AG04450 (cell line): ENCODE data around the gene VCAN. TPM values are rescaled to one million over a fixed set of nuclear protein-coding genes. Genes with fewer than 3 reads are reported as not detected.

Source experiments
- CTCF ChIA-PET: fragments of 300-600, 350-600 bp; formaldehyde crosslinking; extraction: SDS; loops from one replicate; lab custom pipeline; 2022; ENCODE audit warnings: antibody characterized with exemption, inconsistent platforms; lab: Charles Lee
- POLR2A ChIA-PET: fragments of 350-600 bp; formaldehyde crosslinking; extraction: SDS; loops from one replicate; lab custom pipeline; 2021; ENCODE audit warnings: antibody characterized with exemption, inconsistent platforms; lab: Yijun Ruan, JAX
- DNase-seq: peaks from one replicate; pipeline ENCODE4 v3.0.0-alpha.2; 2011; ENCODE audit warnings: low read depth, low spot score
- H3K27ac ChIP-seq: one replicate; pipeline ENCODE4 v1.5.1; 2012; ENCODE audit warnings: low read depth, low read length, control low read depth
- H3K27me3 ChIP-seq: one replicate; pipeline ENCODE4 v1.6.0; 2012; ENCODE audit warnings: low read length; ENCODE audit not compliant: control insufficient read depth, insufficient read depth
- H3K4me3 ChIP-seq: 2 replicates; pipeline ENCODE4 v1.5.1; 2011; ENCODE audit warnings: mild to moderate bottlenecking, low read depth, low read length, control low read depth
- H3K9me3 ChIP-seq: 2 replicates; pipeline ENCODE4 v1.5.1; 2012; ENCODE audit warnings: low read length; ENCODE audit not compliant: control insufficient read depth, insufficient read depth
- CTCF ChIP-seq: IDR thresholded peaks from 2 replicates; pipeline ENCODE4 v1.5.1; 2011; ENCODE audit warnings: low read depth, low read length, control low read depth, inconsistent platforms
- polyA plus RNA-seq: library from polyadenylated mRNA; depleted of rRNA; stranded (reverse); fragments of >200 nt; gene quantifications from 2 replicates; pipeline ENCODE4 v1.2.3, GENCODE V29; 2011

Gene VCAN
- polyA plus RNA-seq, 1 experiment: 171 TPM

GRCh38 chr5:83464261-83464660 is 7.3 kb upstream of the VCAN start:
- Histone ChIP-seq H3K4me3 (no peak overlapping the region), H3K27me3 (peaks cover 5% of the 10 kb centered on the region), H3K27ac (no peak overlapping the region), H3K9me3 (no peaks in the 10 kb centered on the region)
- ChIA-PET CTCF (interaction anchor here (0.6 kb wide), 1 partner anchor 87 kb away, joined by 10 read pairs; no protein-coding TSS in a partner anchor), POLR2A (no interaction called here)
- DNase-seq: no peak
- no peak for TF ChIP-seq CTCF

GRCh38 chr5:83467371-83468035 is 4.0 kb upstream of the VCAN start:
- peaks cover 5% of the 10 kb centered on the region for H3K27me3 ChIP-seq
- CTCF ChIA-PET: interaction anchor here (0.8 kb wide), 1 partner anchor 209 kb away, joined by 4 read pairs; no protein-coding TSS in a partner anchor
- H3K4me3 ChIP-seq: no peak overlapping the region
- no peak overlapping the region for H3K27ac ChIP-seq
- TF ChIP-seq CTCF: peak; percentile 27
- no peak for DNase-seq
- H3K9me3 ChIP-seq: no peaks in the 10 kb centered on the region; the same call in 1 of the 2 replicates
- POLR2A ChIA-PET: no interaction called here

DNA sequence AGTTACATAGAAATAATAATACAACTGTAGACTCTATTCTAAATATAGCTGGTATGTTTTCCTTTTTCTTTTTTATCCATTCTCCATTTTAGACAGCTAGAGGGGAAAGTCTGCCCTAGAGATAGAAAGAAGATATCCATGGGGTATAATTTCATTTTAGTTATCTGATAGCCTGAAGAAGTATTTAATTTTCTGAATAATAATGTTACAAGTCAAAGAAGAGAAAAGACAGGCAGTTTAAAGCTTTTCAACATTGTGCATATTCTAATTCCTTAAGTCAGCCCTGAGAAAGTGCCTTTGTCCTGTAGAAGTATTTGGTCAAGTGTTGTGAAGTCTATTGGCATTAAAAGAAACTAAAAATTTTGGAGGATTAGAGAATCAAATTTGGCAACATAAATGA is 2.5 kb upstream of the VCAN start:
- TF ChIP-seq CTCF: no peak
- no peak for DNase-seq
- POLR2A ChIA-PET: no interaction called here
- no peak overlapping the region for H3K4me3 ChIP-seq
- no peak overlapping the region for H3K27ac ChIP-seq
- CTCF ChIA-PET: no interaction called here
- H3K9me3 ChIP-seq: no peaks in the 10 kb centered on the region; the same call in 1 of the 2 replicates
- peaks cover 5% of the 10 kb centered on the region for H3K27me3 ChIP-seq

DNA sequence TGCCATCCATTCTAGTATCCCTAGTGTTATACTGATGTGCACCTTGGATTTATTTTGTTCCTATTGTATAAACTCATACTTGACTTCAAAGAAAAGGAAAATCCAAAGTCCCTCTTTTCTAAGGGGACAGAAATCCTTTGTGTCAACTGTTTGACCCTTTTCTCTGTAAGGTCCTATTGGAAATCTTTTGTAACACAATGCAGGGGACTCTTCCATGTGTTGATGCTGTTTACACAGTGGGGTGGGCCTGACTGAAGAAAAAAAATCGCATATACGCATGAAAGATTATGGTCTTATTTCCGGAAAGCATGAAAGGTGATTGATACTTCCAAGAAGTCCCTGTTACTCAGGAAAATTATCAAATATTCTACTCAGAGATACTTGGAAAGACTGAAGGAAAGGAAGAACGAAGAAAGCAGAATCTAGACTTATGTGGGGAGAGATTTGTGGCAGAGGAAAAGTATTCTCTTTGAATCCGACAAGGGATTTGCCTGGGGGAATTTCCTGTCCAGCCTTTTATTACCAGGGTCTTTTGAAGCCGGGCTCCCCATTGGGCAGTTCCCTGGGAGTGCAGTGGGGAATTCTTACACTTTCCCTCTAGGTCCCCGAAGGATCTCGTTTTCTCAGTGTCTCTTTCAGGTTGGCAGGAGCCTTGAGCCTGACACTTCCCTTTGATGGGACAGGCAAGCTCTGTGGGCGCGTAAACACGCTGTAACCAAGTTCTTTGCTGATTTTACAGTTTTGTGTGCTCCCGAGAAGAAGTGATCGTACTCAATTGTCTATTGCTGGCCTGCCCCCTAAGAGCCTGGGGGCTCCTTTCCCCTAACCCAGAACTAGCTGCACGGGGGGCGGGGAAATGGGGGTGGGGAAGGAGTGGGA is 779 bp upstream of the VCAN start:
- Histone ChIP-seq H3K9me3 (no peaks in the 10 kb centered on the region; the same call in 1 of the 2 replicates), H3K27me3 (no peaks in the 10 kb centered on the region), H3K27ac (no peak overlapping the region), H3K4me3 (peak overlapping the region; percentile 92)
- ChIA-PET POLR2A (interaction anchor here (0.6 to 1.5 kb wide), 7 partner anchors 81 to 1180 kb away, joined by 3 to 4 read pairs (median 3); no protein-coding TSS in a partner anchor), CTCF (interaction anchor here (0.6 kb wide), 1 partner anchor 42 kb away, joined by 4 read pairs; no protein-coding TSS in a partner anchor)
- no peak for DNase-seq
- no peak for TF ChIP-seq CTCF
